Subcutaneous adipose tissue (tissue), 4 donors: ENCODE results near the gene NPRL2. TPM values are rescaled to one million over a fixed set of nuclear protein-coding genes. Genes with fewer than 3 reads are reported as not detected.

Experiments
- total RNA-seq, 4 donors: library from RNA; depleted of rRNA; stranded (reverse); fragments of >200 nt; gene quantifications; one replicate each; pipeline ENCODE4 v1.1.0, GENCODE V29; 2016
- TF ChIP-seq, protein P1 (sequence below): fragments of 450-650 bp; IDR thresholded peaks from one replicate; pipeline ENCODE4 v1.5.1; 2016; ENCODE audit warnings: low read depth, mild to moderate bottlenecking, control low read depth, antibody characterized with exemption, moderate library complexity

The NPRL2 gene
- total RNA-seq, 4 donors from 2014 or later: 14.3 to 18.8 (median 17.5) TPM

DNA sequence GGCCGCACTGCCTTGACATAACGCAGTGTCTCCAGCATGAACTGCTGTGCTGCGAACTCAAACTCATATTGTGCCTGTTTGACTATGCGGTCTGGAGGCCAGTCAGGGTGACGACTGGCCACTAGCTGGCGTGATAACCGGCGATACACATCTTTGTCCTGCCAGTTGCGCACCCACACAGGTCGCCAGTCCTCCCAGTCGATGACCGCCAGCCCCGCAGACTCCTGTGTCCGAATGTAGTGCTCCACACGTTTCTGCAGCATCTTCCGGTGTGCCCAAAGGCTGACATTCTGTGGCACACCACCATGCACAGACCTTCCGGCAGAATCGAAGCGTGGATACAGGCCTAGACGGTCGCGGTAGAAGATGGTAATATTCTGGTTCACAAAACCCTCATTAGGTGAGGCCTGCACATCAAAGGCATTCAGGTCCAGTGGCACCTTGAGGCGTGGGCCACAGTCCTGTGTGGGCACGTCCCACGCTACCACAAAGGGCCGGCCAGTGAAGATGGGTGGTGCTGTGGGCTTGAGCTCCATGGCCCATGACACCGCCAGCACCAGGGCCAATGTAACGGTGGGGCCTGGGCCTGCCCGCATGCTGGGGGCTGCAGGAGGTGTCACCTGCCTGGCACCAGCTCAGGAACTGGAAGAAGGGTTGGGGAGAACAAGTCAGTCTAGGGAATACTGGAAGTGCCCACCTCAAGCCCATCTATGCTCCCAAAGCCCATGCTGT is 30.5 kb downstream of the NPRL2 start:
- TF ChIP-seq, protein P1, sequence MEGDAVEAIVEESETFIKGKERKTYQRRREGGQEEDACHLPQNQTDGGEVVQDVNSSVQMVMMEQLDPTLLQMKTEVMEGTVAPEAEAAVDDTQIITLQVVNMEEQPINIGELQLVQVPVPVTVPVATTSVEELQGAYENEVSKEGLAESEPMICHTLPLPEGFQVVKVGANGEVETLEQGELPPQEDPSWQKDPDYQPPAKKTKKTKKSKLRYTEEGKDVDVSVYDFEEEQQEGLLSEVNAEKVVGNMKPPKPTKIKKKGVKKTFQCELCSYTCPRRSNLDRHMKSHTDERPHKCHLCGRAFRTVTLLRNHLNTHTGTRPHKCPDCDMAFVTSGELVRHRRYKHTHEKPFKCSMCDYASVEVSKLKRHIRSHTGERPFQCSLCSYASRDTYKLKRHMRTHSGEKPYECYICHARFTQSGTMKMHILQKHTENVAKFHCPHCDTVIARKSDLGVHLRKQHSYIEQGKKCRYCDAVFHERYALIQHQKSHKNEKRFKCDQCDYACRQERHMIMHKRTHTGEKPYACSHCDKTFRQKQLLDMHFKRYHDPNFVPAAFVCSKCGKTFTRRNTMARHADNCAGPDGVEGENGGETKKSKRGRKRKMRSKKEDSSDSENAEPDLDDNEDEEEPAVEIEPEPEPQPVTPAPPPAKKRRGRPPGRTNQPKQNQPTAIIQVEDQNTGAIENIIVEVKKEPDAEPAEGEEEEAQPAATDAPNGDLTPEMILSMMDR: no peak

DNA sequence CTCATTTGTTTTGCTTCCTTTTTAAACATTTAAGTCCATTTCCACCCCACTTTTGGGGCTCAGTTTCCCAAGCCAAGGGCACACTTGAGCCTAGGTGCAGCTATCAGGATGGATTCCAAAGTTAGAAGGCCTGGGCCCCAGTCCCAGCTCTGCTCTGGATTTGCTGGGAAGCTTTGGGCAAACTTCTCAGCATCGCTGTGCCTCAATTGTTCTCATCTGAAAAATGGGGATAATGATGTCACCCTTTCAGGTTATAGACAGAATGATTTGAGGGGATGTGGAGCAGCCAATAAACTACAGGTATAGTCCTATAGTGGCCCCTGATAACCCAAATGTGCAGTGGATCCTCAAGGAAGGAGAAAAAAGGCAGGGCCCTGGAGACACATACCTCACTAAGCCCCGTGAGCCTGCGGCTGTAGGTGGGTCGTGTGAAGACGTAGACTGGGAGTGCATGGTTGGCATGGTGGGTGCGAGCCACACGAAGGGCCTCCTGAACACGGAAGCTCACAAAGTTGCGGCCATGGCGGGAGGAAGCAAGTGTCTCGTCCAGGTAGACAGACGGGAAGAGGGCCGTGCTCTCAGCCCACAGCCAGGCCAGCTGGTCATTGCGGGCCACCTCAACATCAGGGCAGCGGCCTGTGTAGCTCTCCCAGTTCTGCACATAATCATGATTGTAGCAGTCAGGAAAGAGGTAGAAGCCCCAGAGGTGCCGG is 31.2 kb downstream of the NPRL2 start:
- TF ChIP-seq, protein P1: no peak

- TF ChIP-seq, protein P1: no peak
These were observed 32.0 kb downstream of the NPRL2 start for GRCh38 chr3:50318615-50319014.

GRCh38 chr3:50318163-50318562 is 32.4 kb downstream of the NPRL2 start:
- TF ChIP-seq, protein P1: no peak

DNA sequence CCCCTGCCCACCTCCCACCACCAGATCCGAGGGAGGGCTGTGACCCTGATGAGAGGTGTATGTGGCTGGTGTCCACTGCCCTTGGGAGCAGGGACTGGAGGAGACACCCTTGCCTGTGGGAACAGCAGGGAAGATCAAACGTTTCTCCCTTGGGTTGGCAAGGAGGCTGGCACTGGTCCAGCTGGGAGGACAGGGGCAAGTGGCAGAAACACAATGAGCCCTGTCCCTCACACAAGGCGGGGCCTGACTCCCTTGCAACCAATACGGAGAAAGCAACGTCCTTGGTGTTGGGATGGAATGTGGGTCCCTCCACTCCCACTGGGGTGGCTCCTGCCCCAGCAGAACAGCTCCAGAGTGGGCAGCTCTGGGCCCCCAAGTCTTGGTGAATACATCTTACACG is 33.3 kb downstream of the NPRL2 start:
- TF ChIP-seq, protein P1: no peak

- TF ChIP-seq, protein P1: no peak
These were observed 33.8 kb downstream of the NPRL2 start for GRCh38 chr3:50316657-50317242.

DNA sequence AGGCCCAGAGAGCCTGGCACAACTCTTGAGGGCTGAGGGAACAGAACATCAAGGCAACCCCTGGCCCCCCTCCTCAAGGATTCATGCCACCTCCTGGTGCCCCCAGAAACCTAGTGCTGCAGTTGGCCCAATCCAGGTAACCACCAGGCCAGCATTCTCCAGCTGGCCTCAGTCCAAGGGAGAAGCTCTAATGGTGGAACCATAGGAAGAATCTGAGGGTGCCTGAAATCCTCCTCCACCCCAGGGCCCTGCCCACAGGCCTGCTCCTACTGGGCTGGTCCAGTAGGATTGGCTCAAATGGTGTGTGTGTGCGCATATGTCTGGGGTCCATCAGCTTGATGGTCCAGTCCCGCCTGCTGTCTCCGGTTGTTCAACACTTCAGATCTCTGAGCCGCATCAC is 35.8 kb downstream of the NPRL2 start:
- TF ChIP-seq, protein P1: no peak
